H1 (cell line): Measurements from ENCODE around the gene C14orf132. TPM values are rescaled to one million over a fixed set of nuclear protein-coding genes. Genes with fewer than 3 reads are reported as not detected.

ENCODE experiments used
- CTCF ChIA-PET: fragments of 300-600 bp; sonication (Branson Sonifier 250); formaldehyde crosslinking; loops from one replicate; lab custom pipeline; 2021; ENCODE audit not compliant: partially characterized antibody; lab: Charles Lee
- POLR2A ChIA-PET: fragments of 300-600 bp; sonication (Branson Sonifier 250); formaldehyde crosslinking; loops from one replicate; lab custom pipeline; 2021; ENCODE audit warnings: inconsistent platforms; ENCODE audit not compliant: partially characterized antibody; lab: Charles Lee
- DNase-seq, 2 experiments: peaks; one replicate each; pipeline versions ENCODE4 v3.0.0 to v3.0.0-alpha.2; 2010 to 2022; ENCODE audit warnings: low spot score in 2 of 2, low read depth in 1 of 2, mixed read lengths in 1 of 2
- FAIRE-seq: peaks from 2 replicates; lab custom pipeline; 2011; peaks lifted over from hg19 to GRCh38; lab: Jason Lieb, UNC
- H2AFZ ChIP-seq: 2 replicates; pipeline ENCODE4 v1.8.1; 2012; ENCODE audit warnings: low read length, inconsistent platforms
- H2AK5ac ChIP-seq: 2 replicates; pipeline ENCODE4 v1.6.1; 2013; ENCODE audit warnings: low read depth, low read length
- H2BK120ac ChIP-seq: replicated peaks from 2 replicates; pipeline ENCODE3; 2013; ENCODE audit warnings: low read depth, low read length, inconsistent platforms
- H2BK12ac ChIP-seq: 2 replicates; pipeline ENCODE4 v1.6.1; 2013; ENCODE audit warnings: low read depth, low read length
- H2BK15ac ChIP-seq: 2 replicates; pipeline ENCODE4 v1.6.1; 2013; ENCODE audit warnings: low read length
- H2BK20ac ChIP-seq: 2 replicates; pipeline ENCODE4 v1.6.1; 2013; ENCODE audit warnings: low read length
- H2BK5ac ChIP-seq: 2 replicates; pipeline ENCODE4 v1.6.1; 2013; ENCODE audit warnings: low read depth, low read length
- H3K14ac ChIP-seq: 2 replicates; pipeline ENCODE4 v1.6.1; 2013; ENCODE audit warnings: inconsistent platforms; ENCODE audit not compliant: insufficient read length
- H3K18ac ChIP-seq: 2 replicates; pipeline ENCODE4 v1.6.1; 2013; ENCODE audit warnings: low read length; ENCODE audit errors: extremely low read depth
- H3K23ac ChIP-seq: 2 replicates; pipeline ENCODE4 v1.6.1; 2013; ENCODE audit warnings: inconsistent platforms; ENCODE audit not compliant: insufficient read length
- H3K23me2 ChIP-seq: 2 replicates; pipeline ENCODE4 v1.6.1; 2013; ENCODE audit warnings: low read depth, low read length
- H3K27ac ChIP-seq: 2 replicates; pipeline ENCODE4 v1.6.1; 2011; ENCODE audit warnings: low read depth, low read length, inconsistent platforms
- H3K27me3 ChIP-seq, 4 experiments: replicated peaks in 1 of 4; 1 replicate in 1 of 4; 2 replicates in 3 of 4; pipeline versions ENCODE4 v1.6.1 to v1.8.1; 2011 to 2013; ENCODE audit warnings: low read length in 3 of 4, mild to moderate bottlenecking in 3 of 4, inconsistent platforms in 2 of 4, mixed read lengths in 2 of 4, moderate library complexity in 1 of 4; ENCODE audit not compliant: control insufficient read depth in 3 of 4, insufficient read depth in 3 of 4; ENCODE audit errors: extremely low read depth in 1 of 4
- H3K36me3 ChIP-seq, 4 experiments: 2 replicates each; pipeline versions ENCODE4 v1.6.1 to v1.8.1; 2011 to 2013; ENCODE audit warnings: mild to moderate bottlenecking in 4 of 4, low read length in 3 of 4, moderate library complexity in 2 of 4, control low read depth in 1 of 4, inconsistent platforms in 1 of 4; ENCODE audit not compliant: insufficient read depth in 4 of 4, control insufficient read depth in 2 of 4
- H3K4ac ChIP-seq: replicated peaks from 2 replicates; pipeline ENCODE3; 2013; ENCODE audit warnings: low read length, low read depth, mixed read lengths, inconsistent platforms; ENCODE audit not compliant: insufficient read length
- H3K4me1 ChIP-seq, 4 experiments: replicated peaks in 1 of 4; 1 replicate in 1 of 4; 2 replicates in 3 of 4; pipeline versions ENCODE4 v1.6.1 to v1.8.1; 2011 to 2013; ENCODE audit warnings: low read length in 3 of 4, inconsistent platforms in 2 of 4, mixed read lengths in 1 of 4; ENCODE audit not compliant: insufficient read depth in 4 of 4, control insufficient read depth in 3 of 4
- H3K4me2 ChIP-seq, 2 experiments: 2 replicates each; pipeline versions ENCODE4 v1.6.1 to v1.8.1; 2011 to 2013; ENCODE audit warnings: low read depth in 2 of 2, low read length in 2 of 2, control low read depth in 1 of 2, inconsistent platforms in 1 of 2, mild to moderate bottlenecking in 1 of 2; ENCODE audit not compliant: insufficient read depth in 1 of 2
- H3K4me3 ChIP-seq, 4 experiments: fragments of 200-600, 300-600 bp in 1 of 4; sonication (generic), shearing (Covaris generic), sonication (Bioruptor Twin) in 1 of 4; 2 replicates each; pipeline versions ENCODE4 v1.5.1 to v1.8.1; 2011 to 2016; ENCODE audit warnings: low read length in 4 of 4, low read depth in 3 of 4, control low read depth in 2 of 4, inconsistent platforms in 2 of 4, mild to moderate bottlenecking in 2 of 4, mixed read lengths in 1 of 4, moderate library complexity in 1 of 4; ENCODE audit not compliant: insufficient read depth in 2 of 4; ENCODE audit errors: extremely low read depth in 1 of 4
- H3K56ac ChIP-seq: replicated peaks from 2 replicates; pipeline ENCODE3; 2013; ENCODE audit warnings: low read depth, mild to moderate bottlenecking, mixed read lengths, low read length, inconsistent platforms; ENCODE audit not compliant: insufficient read length
- H3K79me1 ChIP-seq: 2 replicates; pipeline ENCODE4 v1.6.1; 2013; ENCODE audit warnings: low read depth, low read length, control low read depth
- H3K79me2 ChIP-seq, 2 experiments: 2 replicates each; pipeline versions ENCODE4 v1.6.1 to v1.8.1; 2012 to 2013; ENCODE audit warnings: low read length in 2 of 2, mild to moderate bottlenecking in 2 of 2, inconsistent platforms in 1 of 2; ENCODE audit not compliant: insufficient read depth in 2 of 2, control insufficient read depth in 1 of 2
- H3K9ac ChIP-seq, 4 experiments: replicated peaks in 1 of 4; 1 replicate in 1 of 4; 2 replicates in 3 of 4; pipeline versions ENCODE4 v1.6.1 to v1.8.1; 2011 to 2013; ENCODE audit warnings: low read depth in 3 of 4, low read length in 3 of 4, control low read depth in 2 of 4, mild to moderate bottlenecking in 2 of 4, moderate library complexity in 2 of 4, inconsistent platforms in 1 of 4; ENCODE audit errors: extremely low read depth in 1 of 4
- H3K9me3 ChIP-seq, 2 experiments: 2 replicates each; pipeline versions ENCODE4 v1.6.1 to v1.8.1; 2012 to 2013; ENCODE audit warnings: mild to moderate bottlenecking in 2 of 2, moderate library complexity in 2 of 2, control low read depth in 1 of 2, inconsistent platforms in 1 of 2, low read depth in 1 of 2, low read length in 1 of 2, mixed read lengths in 1 of 2; ENCODE audit not compliant: insufficient read depth in 2 of 2
- H4K20me1 ChIP-seq, 2 experiments: replicated peaks in 1 of 2; 2 replicates each; pipeline versions ENCODE3 to v1.8.1; 2011 to 2013; ENCODE audit warnings: inconsistent platforms in 2 of 2, low read length in 2 of 2, mild to moderate bottlenecking in 1 of 2; ENCODE audit not compliant: insufficient read depth in 2 of 2, control insufficient read depth in 1 of 2
- H4K5ac ChIP-seq: 2 replicates; pipeline ENCODE4 v1.6.1; 2013; ENCODE audit warnings: low read length, low read depth, mixed read lengths, inconsistent platforms; ENCODE audit not compliant: insufficient read length
- H4K8ac ChIP-seq: 2 replicates; pipeline ENCODE4 v1.8.0; 2013; ENCODE audit warnings: mild to moderate bottlenecking, moderate library complexity, low read length, inconsistent platforms; ENCODE audit not compliant: insufficient read depth; ENCODE audit errors: extremely low read depth
- H4K91ac ChIP-seq: replicated peaks from 2 replicates; pipeline ENCODE3; 2013; ENCODE audit warnings: low read length, mixed read lengths, inconsistent platforms; ENCODE audit not compliant: insufficient read length
- CBX8 ChIP-seq: fragments of 300-800, 300-1000 bp; sonication (generic); IDR thresholded peaks from 2 replicates; pipeline ENCODE4 v1.7.1; 2016; ENCODE audit warnings: low read depth, low read length, borderline replicate concordance
- CEBPB ChIP-seq: IDR thresholded peaks from 2 replicates; pipeline ENCODE4 v1.6.1; 2012; ENCODE audit warnings: low read depth, low read length
- TAF1 ChIP-seq: IDR thresholded peaks from 2 replicates; pipeline ENCODE4 v1.6.1; 2011; ENCODE audit warnings: mild to moderate bottlenecking, low read depth, low read length
- WGBS, 2 experiments: shearing (Covaris generic) in 1 of 2; methylation state at CpG; one replicate each; pipeline versions ENCODE4 v1.1.6 to v1.1.7; 2013 to 2015; ENCODE audit warnings: low lambda C conversion rate in 2 of 2, mixed read lengths in 2 of 2, inconsistent platforms in 1 of 2, low coverage in 1 of 2, missing lambda C conversion rate in 1 of 2; ENCODE audit not compliant: insufficient replicate concordance in 2 of 2, insufficient coverage in 1 of 2, insufficient read length in 1 of 2; ENCODE audit errors: extremely low coverage in 1 of 2, missing lambda C conversion rate in 1 of 2; 5-methylcytosine and 5-hydroxymethylcytosine counted together
- polyA plus RNA-seq, 7 experiments: library from polyadenylated mRNA; depleted of rRNA in 3 of 7; stranded (reverse) in 5 of 7; unstranded in 2 of 7; fragments of >200 nt in 5 of 7; fragments of 200-250 nt in 2 of 7; gene quantifications; 1 replicate in 5 of 7; 2 replicates in 1 of 7; 4 replicates in 1 of 7; pipeline versions ENCODE4 v1.2.1 to v1.2.3, GENCODE V29; 2011 to 2013; ENCODE audit warnings: missing spikeins in 2 of 7, mixed read lengths in 2 of 7
- total RNA-seq: library from RNA; stranded (reverse); fragmentation: NEBNext Ultra II Directional; extraction: Animal tissue kit (Norgen Biotek cat#: 25700); gene quantifications from 2 replicates; pipeline ENCODE4 v1.2.1, GENCODE V29; 2021

Gene C14orf132
- total and polyA plus RNA-seq, 2 of the 8 experiments (the other 6 are each of a cell fraction or from before 2014, with no cell fraction given) = 11.7 to 32.5 TPM

GRCh38 chr14:96081767-96082400 is 42.7 kb downstream of the C14orf132 start:
- ChIA-PET POLR2A (interaction anchor here (1.1 kb wide), 1 partner anchor 10 kb away, joined by 3 read pairs; no protein-coding TSS in a partner anchor), CTCF (interaction anchor here (0.7 to 3.0 kb wide), 8 partner anchors 12 to 520 kb away, joined by 3 to 15 read pairs (median 3); no protein-coding TSS in a partner anchor)
- FAIRE-seq = no peak
- Histone ChIP-seq H3K14ac (no peak overlapping the region), H3K27ac (no peak overlapping the region), H2BK15ac (no peak overlapping the region), H3K4me2 (no peak overlapping the region), H4K20me1 (peaks cover 0 to 4% of the 10 kb centered on the region in 2 experiments), H2BK20ac (no peak overlapping the region), H3K79me2 (no peaks in the 10 kb centered on the region), H4K5ac (no peak overlapping the region), H2BK12ac (no peak overlapping the region), H3K23me2 (no peaks in the 10 kb centered on the region; the same call in 1 of the 2 replicates), H3K56ac (no peak overlapping the region), H2BK120ac (no peak overlapping the region), H3K18ac (no peak overlapping the region), H3K4me1 (no peaks in the 10 kb centered on the region), H3K27me3 (no peaks in the 10 kb centered on the region), H4K91ac (no peak overlapping the region), H2AK5ac (no peak overlapping the region), H2AFZ (no peak overlapping the region), H3K23ac (no peak overlapping the region), H3K36me3 (peaks cover 0 to 7% (median 3%) of the 10 kb centered on the region in 4 experiments; a peak in 4 of 8 replicates), H2BK5ac (no peak overlapping the region), H4K8ac (no peak overlapping the region), H3K4me3 (no peak overlapping the region), H3K9ac (no peak overlapping the region), H3K79me1 (peaks cover 6% of the 10 kb centered on the region; the same call in 1 of the 2 replicates), H3K4ac (no peak overlapping the region), H3K9me3 (no peaks in the 10 kb centered on the region)
- WGBS, 2 experiments = 98% methylated on average over 10 of the region's 10 CpGs; no CpG with 5 or more reads in 1 of the 2 experiments
- DNase-seq = no peak
- TF ChIP-seq CEBPB = no peak
- TF ChIP-seq CBX8 = no peak
- no peak for TF ChIP-seq TAF1
